ENCODE data around the gene MSX1.

MSX1 gene

GRCh38 chr4:4856071-4857000 lies 3.1 kb upstream of the MSX1 start:
- ChIA-PET POLR2A (ENCODE audit: low non-redundant PET) (no interaction called here), CTCF (interaction anchor here (0.6 kb wide), 1 partner anchor 897 kb away, joined by 3 read pairs; no protein-coding TSS in a partner anchor)
- TF ChIP-seq, protein P1, sequence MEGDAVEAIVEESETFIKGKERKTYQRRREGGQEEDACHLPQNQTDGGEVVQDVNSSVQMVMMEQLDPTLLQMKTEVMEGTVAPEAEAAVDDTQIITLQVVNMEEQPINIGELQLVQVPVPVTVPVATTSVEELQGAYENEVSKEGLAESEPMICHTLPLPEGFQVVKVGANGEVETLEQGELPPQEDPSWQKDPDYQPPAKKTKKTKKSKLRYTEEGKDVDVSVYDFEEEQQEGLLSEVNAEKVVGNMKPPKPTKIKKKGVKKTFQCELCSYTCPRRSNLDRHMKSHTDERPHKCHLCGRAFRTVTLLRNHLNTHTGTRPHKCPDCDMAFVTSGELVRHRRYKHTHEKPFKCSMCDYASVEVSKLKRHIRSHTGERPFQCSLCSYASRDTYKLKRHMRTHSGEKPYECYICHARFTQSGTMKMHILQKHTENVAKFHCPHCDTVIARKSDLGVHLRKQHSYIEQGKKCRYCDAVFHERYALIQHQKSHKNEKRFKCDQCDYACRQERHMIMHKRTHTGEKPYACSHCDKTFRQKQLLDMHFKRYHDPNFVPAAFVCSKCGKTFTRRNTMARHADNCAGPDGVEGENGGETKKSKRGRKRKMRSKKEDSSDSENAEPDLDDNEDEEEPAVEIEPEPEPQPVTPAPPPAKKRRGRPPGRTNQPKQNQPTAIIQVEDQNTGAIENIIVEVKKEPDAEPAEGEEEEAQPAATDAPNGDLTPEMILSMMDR (conservative IDR thresholded peaks at IDR 0.05; ENCODE audit: low read depth): no peak
- no peak for DNase-seq (ENCODE audit: low spot score)
- H3K27ac ChIP-seq: no peak overlapping the region

DNA sequence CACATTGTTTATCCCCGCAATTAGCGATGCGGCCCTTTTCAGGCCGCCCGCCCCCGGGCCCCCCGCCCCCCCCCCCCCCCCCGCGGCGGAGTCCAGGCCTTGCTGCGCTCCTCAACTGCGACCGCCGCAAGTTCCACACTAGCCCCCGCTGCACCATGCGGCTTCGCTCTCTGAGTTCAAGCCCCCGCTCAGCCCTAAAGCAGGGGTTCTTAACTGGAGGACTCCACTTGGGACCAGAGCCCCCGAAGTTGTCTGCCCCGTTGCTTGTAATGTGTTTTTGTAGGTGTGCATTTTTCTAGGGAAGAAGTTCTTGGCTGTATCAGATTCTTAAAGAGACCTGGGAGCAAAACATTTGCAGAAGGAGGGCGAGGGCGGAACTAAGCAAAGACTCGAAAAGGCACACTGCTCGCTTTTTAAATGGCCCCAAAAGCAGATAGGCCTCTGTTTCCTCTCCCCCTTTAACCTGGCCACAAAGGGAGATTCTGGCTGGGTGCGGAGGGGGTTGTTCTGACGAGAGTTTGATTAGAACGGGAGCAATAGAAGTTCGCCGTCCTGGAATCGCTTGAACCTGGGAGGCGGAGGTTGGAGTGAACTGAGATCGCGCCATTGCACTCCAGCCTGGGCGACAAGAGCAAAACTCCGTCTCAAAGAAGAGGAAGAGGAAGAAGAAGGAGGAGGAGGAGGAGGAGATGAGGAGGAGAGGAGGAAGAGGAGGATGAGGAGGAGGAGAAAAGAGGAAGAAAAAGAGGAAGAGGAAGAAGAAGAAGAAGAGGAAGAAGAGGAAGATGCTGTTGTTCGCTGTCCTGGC lies 2.3 kb upstream of the MSX1 start:
- ChIA-PET POLR2A (ENCODE audit: low non-redundant PET) (no interaction called here), CTCF (no interaction called here)
- TF ChIP-seq, protein P1 (conservative IDR thresholded peaks at IDR 0.05; ENCODE audit: low read depth): no peak
- DNase-seq (ENCODE audit: low spot score): no peak
- no peak overlapping the region for H3K27ac ChIP-seq

GRCh38 chr4:4857809-4858508 lies 1.5 kb upstream of the MSX1 start:
- no peak for DNase-seq (ENCODE audit: low spot score)
- TF ChIP-seq, protein P1 (conservative IDR thresholded peaks at IDR 0.05; ENCODE audit: low read depth): no peak
- no peak overlapping the region for H3K27ac ChIP-seq
- POLR2A ChIA-PET (ENCODE audit: low non-redundant PET): no interaction called here
- CTCF ChIA-PET: interaction anchor here (1.0 kb wide), 1 partner anchor 9 kb away, joined by 4 read pairs; no protein-coding TSS in a partner anchor

DNA sequence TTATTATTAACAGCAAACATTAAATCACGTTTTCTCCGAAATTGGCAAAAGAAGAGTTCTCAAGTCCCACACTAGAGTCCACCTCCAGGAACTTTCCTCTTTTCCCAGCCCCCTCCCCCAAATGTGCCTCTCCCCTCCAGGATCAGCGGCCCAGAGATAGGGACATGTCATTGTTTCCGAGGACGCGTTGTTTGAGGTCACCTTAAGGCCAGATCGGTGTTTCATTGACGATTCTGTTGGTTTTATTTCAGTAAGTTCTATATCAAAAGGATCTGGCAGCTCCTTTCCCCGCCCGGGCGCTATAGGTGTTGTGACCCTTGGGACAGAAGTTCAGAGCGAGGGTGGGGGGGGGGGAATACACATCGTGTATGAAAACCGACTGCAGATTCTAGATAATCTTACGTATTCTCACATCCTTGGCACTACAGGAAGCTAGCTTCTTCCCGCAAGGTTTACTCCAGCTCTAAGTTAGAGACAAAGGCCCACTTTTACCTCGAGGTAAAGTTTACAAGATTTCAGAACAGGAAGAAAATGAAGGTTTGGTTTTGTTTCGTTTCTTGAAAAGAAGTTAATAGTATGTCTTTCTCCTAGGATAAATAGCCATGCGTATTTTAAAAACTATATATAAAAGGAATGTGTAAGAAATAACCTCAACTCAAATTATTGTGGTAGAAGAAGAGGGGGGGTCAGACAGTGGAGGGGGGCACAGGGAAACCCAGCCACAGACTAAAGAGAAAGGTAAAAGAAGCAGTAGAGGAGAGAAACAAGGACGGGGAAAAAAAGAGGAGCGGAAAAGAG lies 739 bp upstream of the MSX1 start:
- POLR2A ChIA-PET (ENCODE audit: low non-redundant PET): no interaction called here
- CTCF ChIA-PET: interaction anchor here (1.0 kb wide), 1 partner anchor 8 kb away, joined by 4 read pairs; no protein-coding TSS in a partner anchor
- no peak overlapping the region for H3K27ac ChIP-seq
- DNase-seq (ENCODE audit: low spot score): no peak
- TF ChIP-seq, protein P1 (conservative IDR thresholded peaks at IDR 0.05; ENCODE audit: low read depth): no peak

DNA sequence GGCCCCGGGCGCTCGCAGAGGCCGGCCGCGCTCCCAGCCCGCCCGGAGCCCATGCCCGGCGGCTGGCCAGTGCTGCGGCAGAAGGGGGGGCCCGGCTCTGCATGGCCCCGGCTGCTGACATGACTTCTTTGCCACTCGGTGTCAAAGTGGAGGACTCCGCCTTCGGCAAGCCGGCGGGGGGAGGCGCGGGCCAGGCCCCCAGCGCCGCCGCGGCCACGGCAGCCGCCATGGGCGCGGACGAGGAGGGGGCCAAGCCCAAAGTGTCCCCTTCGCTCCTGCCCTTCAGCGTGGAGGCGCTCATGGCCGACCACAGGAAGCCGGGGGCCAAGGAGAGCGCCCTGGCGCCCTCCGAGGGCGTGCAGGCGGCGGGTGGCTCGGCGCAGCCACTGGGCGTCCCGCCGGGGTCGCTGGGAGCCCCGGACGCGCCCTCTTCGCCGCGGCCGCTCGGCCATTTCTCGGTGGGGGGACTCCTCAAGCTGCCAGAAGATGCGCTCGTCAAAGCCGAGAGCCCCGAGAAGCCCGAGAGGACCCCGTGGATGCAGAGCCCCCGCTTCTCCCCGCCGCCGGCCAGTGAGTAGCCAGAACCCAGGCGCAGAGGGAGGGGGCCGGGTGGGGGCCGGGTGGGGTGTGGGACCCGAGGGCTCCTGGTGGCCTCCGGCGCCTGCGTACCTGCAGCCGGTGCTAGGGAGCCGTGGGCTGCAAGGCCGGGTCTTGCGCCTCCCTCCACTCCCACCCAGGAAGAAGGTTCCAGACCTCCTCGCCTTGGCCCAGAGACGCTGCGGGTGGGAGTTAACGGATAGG lies 534 bp downstream of the MSX1 start:
- DNase-seq (ENCODE audit: low spot score): no peak
- CTCF ChIA-PET: interaction anchor here (0.7 kb wide), 1 partner anchor 86 kb away, joined by 4 read pairs; no protein-coding TSS in a partner anchor
- no peak overlapping the region for H3K27ac ChIP-seq
- TF ChIP-seq, protein P1 (conservative IDR thresholded peaks at IDR 0.05; ENCODE audit: low read depth): no peak
- POLR2A ChIA-PET (ENCODE audit: low non-redundant PET): no interaction called here

All from RWPE1 (cell line).